Immature natural killer cell (primary cell): ENCODE data around the gene HECTD4. TPM values are rescaled to one million over a fixed set of nuclear protein-coding genes. Genes with fewer than 3 reads are reported as not detected.
"Not testable (repeated sequence)": the region's sequence is repeated elsewhere in the genome, so short reads cannot be mapped to it uniquely, and the experiment has no call there.

ENCODE experiments used
- DNase-seq, 3 donors: peaks; one replicate each; pipeline ENCODE4 v3.0.0; 2022; ENCODE audit warnings: mixed read lengths in 1 of 3
- H3K27ac Mint-ChIP-seq, 6 donors: one replicate each; pipeline ENCODE4 v1.8.0; 2020; ENCODE audit warnings: mixed read lengths in 6 of 6, mild to moderate bottlenecking in 5 of 6, inconsistent platforms in 4 of 6, moderate library complexity in 3 of 6
- H3K27me3 Mint-ChIP-seq, 3 donors: one replicate each; pipeline ENCODE4 v1.8.0; 2020 to 2021; ENCODE audit warnings: low read depth in 3 of 3, mild to moderate bottlenecking in 3 of 3, mixed read lengths in 3 of 3, moderate library complexity in 3 of 3, inconsistent platforms in 1 of 3
- H3K36me3 Mint-ChIP-seq, 3 donors: one replicate each; pipeline ENCODE4 v1.8.0; 2020; ENCODE audit warnings: mixed read lengths in 3 of 3, inconsistent platforms in 2 of 3, mild to moderate bottlenecking in 2 of 3
- H3K4me1 Mint-ChIP-seq, 2 donors: one replicate each; pipeline ENCODE4 v1.8.0; 2020; ENCODE audit warnings: inconsistent platforms in 2 of 2, mild to moderate bottlenecking in 2 of 2, mixed read lengths in 2 of 2, moderate library complexity in 1 of 2
- H3K4me3 Mint-ChIP-seq, 5 donors: one replicate each; pipeline ENCODE4 v1.8.0; 2020; ENCODE audit warnings: mild to moderate bottlenecking in 5 of 5, mixed read lengths in 5 of 5, inconsistent platforms in 3 of 5, moderate library complexity in 3 of 5
- H3K9me3 Mint-ChIP-seq, 6 donors: one replicate each; pipeline ENCODE4 v1.8.0; 2020; ENCODE audit warnings: mild to moderate bottlenecking in 6 of 6, mixed read lengths in 6 of 6, inconsistent platforms in 4 of 6, moderate library complexity in 3 of 6
- polyA plus RNA-seq, 3 donors: library from polyadenylated mRNA; unstranded; fragments of 300-500 nt; fragmentation: Illumina TruSeq; gene quantifications; one replicate each; pipeline ENCODE4 v1.2.3, GENCODE V29; 2021

Gene HECTD4
- polyA plus RNA-seq, 3 donors from 2014 or later: 0.76 to 8.5 (median 2.6) TPM

DNA sequence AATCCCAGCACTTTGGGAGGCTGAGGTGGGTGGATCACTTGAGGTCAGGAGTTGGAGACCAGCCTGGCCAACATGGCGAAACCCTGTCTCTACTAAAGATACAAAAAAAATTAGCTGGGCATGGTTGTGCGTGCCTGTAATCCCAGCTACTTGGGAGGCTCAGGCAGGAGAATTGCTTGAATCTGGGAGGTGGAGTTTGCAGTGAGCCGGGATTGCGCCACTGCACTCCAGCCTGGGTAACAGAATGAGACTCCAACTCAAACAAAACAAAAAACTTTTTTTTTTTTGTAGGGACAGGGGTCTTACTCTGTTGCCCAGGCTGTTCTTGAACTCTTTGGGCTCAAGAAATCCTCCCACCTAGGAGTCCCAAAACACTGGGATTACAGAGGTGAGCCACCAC is 33.2 kb upstream of the HECTD4 start:
- H3K36me3 Mint-ChIP-seq, H3K27ac Mint-ChIP-seq, H3K4me3 Mint-ChIP-seq, DNase-seq, H3K9me3 Mint-ChIP-seq: not testable (repeated sequence)
- Mint-ChIP-seq H3K4me1 (peaks cover 22 to 30% of the 10 kb centered on the region in 2 donors), H3K27me3 (peaks cover 9 to 13% (median 11%) of the 10 kb centered on the region in 3 donors)

DNA sequence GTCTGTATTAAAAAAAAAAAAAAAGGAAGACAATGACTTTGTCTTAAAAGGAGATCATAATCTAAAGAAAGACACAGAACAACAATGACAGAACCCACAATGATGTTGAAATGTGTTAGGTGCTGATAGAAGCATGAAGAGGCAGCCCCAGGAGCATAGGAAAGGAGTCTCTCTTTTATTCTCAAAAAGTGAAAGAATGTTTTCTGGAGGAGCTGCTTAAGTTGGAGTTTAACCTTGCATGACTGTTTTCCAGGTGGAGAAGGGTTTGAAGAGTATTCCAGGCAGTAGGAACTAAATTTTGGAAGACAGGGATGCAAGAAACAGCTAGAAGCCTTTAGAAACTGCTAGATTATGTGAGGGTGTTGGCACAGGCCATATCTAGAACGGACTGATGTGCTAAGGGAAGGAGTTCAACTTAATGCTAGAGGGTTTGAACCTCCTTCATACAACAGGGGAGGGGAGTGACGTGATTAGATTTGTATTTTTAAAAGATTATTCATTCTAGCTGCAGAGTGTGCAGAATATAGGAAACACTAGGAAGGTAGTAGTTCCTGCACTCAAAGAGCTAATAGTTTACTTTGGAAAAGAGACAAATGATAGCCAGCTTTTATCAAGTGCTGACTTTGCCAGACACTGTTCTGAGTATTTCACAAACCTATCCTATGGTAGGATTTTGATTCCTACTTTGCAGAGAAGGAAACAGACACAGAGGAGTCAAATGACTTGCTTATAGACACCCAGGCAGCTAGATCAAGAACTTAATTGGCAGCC is 31.8 kb upstream of the HECTD4 start:
- Mint-ChIP-seq H3K27ac (no peak overlapping the region), H3K36me3 (no peaks in the 10 kb centered on the region), H3K4me1 (peaks cover 17 to 26% of the 10 kb centered on the region in 2 donors), H3K9me3 (no peaks in the 10 kb centered on the region), H3K4me3 (no peak overlapping the region), H3K27me3 (peaks cover 5 to 12% (median 7%) of the 10 kb centered on the region in 3 donors)
- no peak for DNase-seq

DNA sequence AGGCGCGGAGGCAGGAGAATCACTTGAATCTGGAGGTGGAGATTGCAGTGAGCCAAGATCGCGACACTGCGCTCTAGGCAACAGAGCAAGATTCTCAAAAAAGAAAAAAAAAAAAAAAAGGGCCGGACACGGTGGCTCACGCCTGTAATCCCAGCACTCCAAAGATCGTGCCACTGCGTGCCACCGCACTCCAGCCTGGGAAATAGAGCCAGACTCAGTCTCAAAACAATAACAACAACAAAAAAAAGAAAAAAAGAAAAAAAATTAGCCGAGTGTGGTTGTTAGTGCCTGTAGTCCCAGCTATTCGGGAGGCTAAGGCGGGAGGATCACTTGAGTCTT is 27.6 kb upstream of the HECTD4 start:
- Mint-ChIP-seq H3K9me3 (no peaks in the 10 kb centered on the region), H3K27ac (peak overlapping the region in 4 of 6 donors; percentile 48 to 99 (median 97)), H3K4me1 (peaks cover 29 to 36% of the 10 kb centered on the region in 2 donors), H3K36me3 (peaks cover 12 to 22% (median 19%) of the 10 kb centered on the region in 3 donors), H3K4me3 (peak overlapping the region in 3 of 5 donors; percentile 24 to 100 (median 100)), H3K27me3 (peaks cover 1 to 9% (median 2%) of the 10 kb centered on the region in 3 donors)
- no peak for DNase-seq

DNA sequence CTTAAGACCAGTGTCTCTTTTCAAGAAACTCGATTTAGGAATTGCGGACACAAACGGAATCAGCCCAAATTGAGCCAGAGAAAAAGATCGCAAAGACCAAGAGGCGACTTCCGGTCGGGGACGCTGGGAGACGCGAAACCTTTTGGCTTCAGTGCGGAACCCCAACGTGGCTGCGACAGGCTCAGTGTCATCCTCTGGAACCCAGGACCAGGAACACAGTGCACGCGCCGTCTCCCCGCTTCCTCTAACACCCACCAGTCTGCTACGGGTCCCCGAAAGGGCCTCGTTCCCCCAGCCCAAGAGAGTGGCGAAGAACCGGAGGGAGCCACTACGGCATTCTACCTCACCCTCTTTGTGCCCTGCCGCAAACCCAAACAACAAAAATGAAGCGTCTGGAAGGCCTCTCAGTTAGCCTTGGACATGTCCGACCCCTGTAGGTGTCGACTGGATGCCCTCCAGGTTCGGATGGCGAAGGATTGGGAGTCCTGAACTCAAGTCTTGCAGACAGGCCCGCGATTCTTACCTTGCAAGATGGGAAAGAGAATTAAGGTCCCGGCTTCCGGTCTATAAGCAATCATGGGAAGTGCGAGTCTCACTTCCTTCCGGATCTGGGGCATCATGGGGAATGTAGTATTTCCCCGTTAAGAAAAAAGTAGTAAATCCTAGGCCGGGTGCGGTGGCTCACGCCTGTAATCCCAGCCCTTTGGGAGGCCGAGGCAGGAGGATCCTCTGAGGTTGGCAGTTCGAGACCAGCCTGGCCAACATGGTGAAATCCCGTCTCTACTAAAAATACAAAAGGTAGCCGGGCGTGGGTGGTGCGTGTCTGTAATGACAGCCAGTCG is 27.1 kb upstream of the HECTD4 start, which contains the start of gene RPL6:
Gene RPL6 (minus strand): TSS at position 542 of the 842 bp plus-strand sequence. CDS start 949 bp downstream, outside the sequence.
- H3K4me1 Mint-ChIP-seq: peaks cover 29 to 36% of the 10 kb centered on the region in 2 donors
- peaks cover 12 to 28% (median 24%) of the 10 kb centered on the region in 3 donors for H3K36me3 Mint-ChIP-seq
- H3K27me3 Mint-ChIP-seq: peaks cover 1 to 9% (median 4%) of the 10 kb centered on the region in 3 donors

DNA sequence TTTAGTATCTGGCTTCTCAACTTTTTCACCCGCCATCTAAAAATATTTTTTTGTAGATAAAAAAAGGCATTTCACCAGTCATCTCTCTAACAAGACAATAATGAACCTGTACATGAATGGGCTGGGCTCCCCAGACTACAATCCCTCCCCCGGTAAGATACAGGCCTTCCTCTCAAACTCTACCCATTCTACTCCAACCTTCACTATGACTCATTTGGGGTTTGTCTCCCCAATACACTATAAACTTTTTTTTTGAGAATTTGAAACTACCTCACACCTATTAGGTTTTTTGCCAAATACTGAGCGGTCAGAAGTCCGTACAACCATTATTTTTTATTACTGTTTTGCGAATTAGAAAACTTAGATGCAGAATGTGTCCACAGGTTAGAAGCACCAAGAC is 26.4 kb upstream of the HECTD4 start:
- Mint-ChIP-seq H3K9me3 (no peaks in the 10 kb centered on the region), H3K4me1 (peaks cover 29 to 36% of the 10 kb centered on the region in 2 donors), H3K4me3 (peak overlapping the region; percentile 99 to 100 (median 100)), H3K27me3 (peaks cover 1 to 9% (median 5%) of the 10 kb centered on the region in 3 donors), H3K27ac (peak overlapping the region; percentile 95 to 99 (median 99)), H3K36me3 (peaks cover 12 to 28% (median 24%) of the 10 kb centered on the region in 3 donors)
- peak in 1 of 3 donors; percentile 14 for DNase-seq

More for the DNA sequence above, 27.1 kb upstream of the HECTD4 start, which contains the start of gene RPL6:
- Mint-ChIP-seq H3K9me3 (no peaks in the 10 kb centered on the region), H3K4me3 (peak within 1 kb of the TSS; percentile 99 to 100 (median 100)), H3K27ac (peak within 1 kb of the TSS; percentile 95 to 99 (median 99))
- DNase-seq: peak; percentile 77 to 80 (median 77)

DNA sequence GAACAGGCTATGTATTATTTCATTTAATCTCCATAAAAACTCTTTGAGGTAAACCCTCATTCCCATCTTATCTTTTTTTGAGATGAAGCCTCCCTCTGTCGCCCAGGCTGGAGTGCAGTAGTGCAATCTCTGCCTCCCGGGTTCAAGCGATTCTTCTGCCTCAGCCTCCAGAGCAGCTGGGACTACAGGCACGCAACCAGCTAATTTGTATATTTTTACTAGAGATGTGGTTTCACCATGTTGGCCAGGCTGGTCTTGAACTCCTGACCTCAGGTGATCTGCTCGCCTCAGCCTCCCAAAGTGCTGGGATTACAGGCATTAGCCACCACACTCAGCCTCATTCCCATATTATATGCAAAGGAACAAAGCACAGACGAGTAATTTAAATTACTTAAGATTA is 25.5 kb upstream of the HECTD4 start:
- not testable (repeated sequence) for DNase-seq, H3K27me3 Mint-ChIP-seq, H3K9me3 Mint-ChIP-seq
- Mint-ChIP-seq H3K27ac (peak overlapping the region; percentile 80 to 99 (median 99)), H3K4me3 (peak overlapping the region; percentile 48 to 100 (median 100)), H3K36me3 (peaks cover 12 to 28% (median 24%) of the 10 kb centered on the region in 3 donors), H3K4me1 (peaks cover 29 to 36% of the 10 kb centered on the region in 2 donors)

DNA sequence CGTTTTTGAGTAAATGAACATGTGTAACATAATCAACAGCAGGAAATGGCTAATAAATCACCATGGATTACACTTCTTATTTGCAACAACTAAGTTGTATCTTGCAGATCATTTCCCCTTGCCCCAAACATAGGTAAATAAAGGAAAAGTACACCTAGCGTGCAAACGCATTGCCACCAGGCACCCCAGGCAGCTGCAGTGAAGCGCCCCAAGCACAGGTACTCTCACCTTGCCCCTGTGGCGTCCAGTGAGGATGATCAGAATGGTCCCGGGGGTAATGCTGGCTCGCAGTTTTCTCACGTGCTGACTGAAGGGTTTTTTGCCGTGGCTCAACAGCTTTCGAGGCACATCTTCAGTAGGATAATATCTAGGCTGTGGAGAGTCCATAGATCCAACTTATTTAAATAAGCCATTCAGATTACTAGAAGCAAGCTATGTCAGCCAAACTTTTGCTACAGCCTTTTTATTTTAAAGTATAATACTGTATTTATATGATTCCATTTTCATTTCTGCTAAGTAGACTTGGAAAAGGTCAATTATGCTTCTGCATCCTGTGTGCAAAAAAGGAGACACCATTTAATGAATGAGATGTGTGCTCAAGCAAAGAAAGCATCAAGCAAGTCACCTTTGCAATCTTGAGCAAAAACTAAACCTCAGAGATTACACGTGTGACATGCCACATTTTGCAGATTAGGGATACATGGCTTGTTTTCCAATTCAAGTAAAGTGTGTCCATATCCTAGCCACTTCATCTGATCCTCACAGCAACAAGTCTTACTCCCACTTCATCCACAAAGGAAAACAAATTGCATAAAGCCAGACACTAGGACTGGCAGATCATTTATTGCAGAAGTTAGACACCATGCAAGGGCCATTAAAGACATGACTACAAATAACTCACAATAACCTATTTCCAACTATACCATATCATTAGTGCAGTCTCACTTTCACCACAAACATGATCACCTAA is 24.6 kb upstream of the HECTD4 start:
- Mint-ChIP-seq H3K4me3 (peak overlapping the region; percentile 37 to 100 (median 100)), H3K27me3 (peaks cover 1 to 9% (median 5%) of the 10 kb centered on the region in 3 donors), H3K9me3 (no peaks in the 10 kb centered on the region), H3K36me3 (peaks cover 12 to 28% (median 24%) of the 10 kb centered on the region in 3 donors), H3K27ac (peak overlapping the region in 4 of 6 donors; percentile 45 to 99 (median 88)), H3K4me1 (peaks cover 29 to 36% of the 10 kb centered on the region in 2 donors)
- DNase-seq: no peak

DNA sequence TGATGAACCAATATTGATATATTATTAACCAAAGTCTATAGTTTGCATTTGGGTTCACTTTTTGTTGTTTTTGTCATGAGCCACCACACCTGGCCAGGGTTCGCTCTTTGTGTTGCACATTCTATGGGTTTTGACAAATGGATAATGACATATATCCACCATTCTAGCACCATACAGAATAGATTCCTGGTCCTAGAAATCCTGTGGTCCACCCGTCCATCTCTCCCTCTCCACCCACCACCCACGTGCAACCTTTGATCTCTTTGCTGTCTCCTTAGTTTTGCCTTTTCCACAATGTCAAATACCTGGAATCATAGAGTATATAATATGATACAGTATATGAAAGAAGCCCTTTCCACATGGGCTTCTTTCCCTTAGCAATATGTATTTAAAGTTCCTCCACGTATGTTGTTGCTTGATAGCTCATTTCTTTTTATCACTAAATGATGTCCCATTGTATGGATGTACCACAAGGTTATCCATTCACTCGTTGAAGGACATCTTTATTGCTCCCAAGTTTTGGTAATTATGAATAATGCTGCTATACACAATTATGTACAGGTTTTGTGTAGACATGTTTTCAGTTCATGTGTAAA is 19.8 kb upstream of the HECTD4 start:
- Mint-ChIP-seq H3K4me3 (no peak overlapping the region), H3K27me3 (peaks cover 0 to 5% (median 2%) of the 10 kb centered on the region in 3 donors), H3K27ac (no peak overlapping the region), H3K9me3 (no peaks in the 10 kb centered on the region), H3K4me1 (peaks cover 2% of the 10 kb centered on the region in 2 donors), H3K36me3 (peaks cover 8 to 17% (median 9%) of the 10 kb centered on the region in 3 donors)
- DNase-seq: no peak

DNA sequence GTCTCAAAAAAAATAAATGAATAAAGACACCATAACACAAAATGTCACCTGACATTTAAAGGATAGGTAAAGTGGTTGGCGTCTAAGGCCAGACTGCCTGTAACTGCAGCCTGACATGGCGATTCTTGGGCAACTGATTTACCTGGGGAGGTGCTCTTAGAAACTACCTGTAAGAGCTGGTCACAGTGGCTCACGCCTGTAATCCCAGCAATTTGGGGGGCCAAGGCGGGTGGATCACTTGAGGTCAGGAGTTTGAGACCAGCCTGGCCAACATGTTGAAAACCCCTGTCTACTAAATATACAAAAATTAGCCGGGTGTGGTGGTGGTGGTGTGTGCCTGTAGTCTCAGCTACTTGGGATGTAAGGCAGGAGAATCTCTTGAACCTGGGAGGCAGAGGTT is 18.8 kb upstream of the HECTD4 start:
- no peaks in the 10 kb centered on the region for H3K9me3 Mint-ChIP-seq
- no peak overlapping the region for H3K4me3 Mint-ChIP-seq
- peaks cover 7 to 16% (median 9%) of the 10 kb centered on the region in 3 donors for H3K36me3 Mint-ChIP-seq
- peaks cover 0 to 7% (median 2%) of the 10 kb centered on the region in 3 donors for H3K27me3 Mint-ChIP-seq
- H3K4me1 Mint-ChIP-seq: no peaks in the 10 kb centered on the region
- no peak overlapping the region for H3K27ac Mint-ChIP-seq
- DNase-seq: no peak

DNA sequence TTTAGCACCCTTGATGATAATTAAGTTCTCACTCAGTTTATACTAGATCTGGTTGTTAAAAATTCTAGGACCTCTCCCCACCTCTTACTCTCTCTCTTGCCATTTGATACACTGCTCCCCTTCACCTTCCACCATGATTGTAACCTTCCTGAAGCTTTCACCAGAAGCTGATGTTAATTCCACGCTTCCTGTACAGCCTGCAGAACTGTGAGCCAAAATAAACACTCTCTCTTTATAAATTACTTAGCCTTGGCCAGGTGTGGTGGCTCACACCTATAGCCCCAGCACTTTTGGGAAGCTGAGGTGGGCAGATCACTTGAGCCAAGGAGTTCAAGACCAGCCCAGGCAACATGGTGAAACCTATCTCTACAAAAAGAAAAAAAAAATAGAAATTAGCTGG is 11.1 kb upstream of the HECTD4 start:
- Mint-ChIP-seq H3K4me1 (no peaks in the 10 kb centered on the region), H3K4me3 (no peak overlapping the region), H3K27me3 (peaks cover 4 to 6% (median 4%) of the 10 kb centered on the region in 3 donors), H3K36me3 (no peaks in the 10 kb centered on the region), H3K9me3 (peaks cover 0 to 2% (median 0%) of the 10 kb centered on the region in 6 donors), H3K27ac (no peak overlapping the region)
- DNase-seq: no peak

DNA sequence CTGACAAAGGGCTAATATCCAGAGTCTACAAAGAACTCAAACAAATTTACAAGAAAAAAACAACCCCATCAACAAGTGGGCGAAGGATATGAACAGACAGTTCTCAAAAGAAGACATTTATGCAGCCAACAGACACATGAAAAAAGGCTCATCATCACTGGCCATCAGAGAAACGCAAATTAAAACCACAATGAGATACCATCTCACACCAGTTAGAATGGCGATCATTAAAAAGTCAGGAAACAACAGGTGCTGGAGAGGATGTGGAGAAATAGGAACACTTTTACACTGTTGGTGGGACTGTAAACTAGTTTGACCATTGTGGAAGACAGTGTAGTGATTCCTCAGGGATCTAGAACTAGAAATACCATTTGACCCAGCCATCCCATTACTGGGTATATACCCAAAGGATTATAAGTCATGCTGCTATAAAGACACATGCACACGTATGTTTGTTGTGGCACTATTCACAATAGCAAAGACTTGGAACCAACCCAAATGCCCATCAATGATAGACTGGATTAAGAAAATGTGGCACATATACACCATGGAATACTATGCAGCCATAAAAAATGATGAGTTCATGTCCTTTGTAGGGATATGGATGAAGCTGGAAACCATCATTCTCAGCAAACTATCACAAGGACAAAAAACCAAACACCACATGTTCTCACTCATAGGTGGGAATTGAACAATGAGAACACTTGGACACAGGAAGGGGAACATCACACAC is 7.9 kb upstream of the HECTD4 start:
- DNase-seq, H3K36me3 Mint-ChIP-seq: not testable (repeated sequence)

DNA sequence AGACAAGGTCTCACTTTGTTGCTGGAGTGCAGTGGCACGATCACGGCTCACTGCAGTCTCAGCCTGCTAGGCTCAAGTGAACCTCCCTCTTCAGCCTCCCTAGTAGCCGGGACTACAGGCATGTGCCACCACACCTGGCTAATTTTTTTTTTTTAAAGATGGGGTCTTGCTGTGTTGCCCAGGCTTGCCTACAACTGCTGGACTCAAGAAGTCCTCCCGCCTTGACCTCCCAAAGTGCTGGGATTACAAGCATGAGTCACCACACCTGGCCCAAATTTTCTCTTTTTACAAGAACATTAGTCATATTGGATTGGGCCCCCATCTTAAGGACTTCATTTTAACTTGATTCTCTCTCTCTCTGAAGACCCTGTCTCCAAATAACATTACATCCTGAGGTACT is 7.0 kb upstream of the HECTD4 start:
- no peak overlapping the region for H3K4me3 Mint-ChIP-seq
- no peak overlapping the region for H3K27ac Mint-ChIP-seq
- H3K36me3 Mint-ChIP-seq: no peaks in the 10 kb centered on the region
- H3K9me3 Mint-ChIP-seq: no peaks in the 10 kb centered on the region
- DNase-seq: no peak
- H3K27me3 Mint-ChIP-seq: peaks cover 4 to 8% (median 6%) of the 10 kb centered on the region in 3 donors
- H3K4me1 Mint-ChIP-seq: peaks cover 3 to 8% of the 10 kb centered on the region in 2 donors

More for the DNA sequence above, 7.9 kb upstream of the HECTD4 start:
- not testable (repeated sequence) for H3K27ac Mint-ChIP-seq, H3K27me3 Mint-ChIP-seq, H3K9me3 Mint-ChIP-seq, H3K4me3 Mint-ChIP-seq, H3K4me1 Mint-ChIP-seq
